ENCODE measurements around the gene TRPM6. TPM values are rescaled to one million over a fixed set of nuclear protein-coding genes. Genes with fewer than 3 reads are reported as not detected.

The TRPM6 gene
- polyA plus RNA-seq, 1 experiment = 0.02 TPM

DNA sequence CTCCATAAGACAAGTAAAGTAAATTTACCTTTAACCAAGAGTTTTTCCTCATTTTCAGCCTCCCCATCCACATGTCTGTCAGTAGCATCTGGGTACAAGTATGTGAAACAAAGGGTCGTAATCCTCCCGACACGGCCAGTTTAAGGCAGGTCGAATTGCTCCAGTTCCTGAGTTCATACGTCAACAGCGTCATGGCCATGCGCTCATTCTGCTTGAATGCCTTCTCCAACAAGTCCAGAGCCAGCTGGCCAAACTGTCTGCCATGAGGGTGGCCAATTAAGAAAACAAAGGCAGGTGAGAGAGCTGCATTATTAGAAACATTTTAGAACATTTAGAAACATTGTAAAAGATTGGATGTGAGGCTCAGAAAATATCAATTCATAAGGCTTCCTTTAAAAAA is 87.5 kb downstream of the TRPM6 start:
- no peak overlapping the region for H3K4me3 ChIP-seq (ENCODE audit: low read depth, low read length)
- TF ChIP-seq, protein P1, sequence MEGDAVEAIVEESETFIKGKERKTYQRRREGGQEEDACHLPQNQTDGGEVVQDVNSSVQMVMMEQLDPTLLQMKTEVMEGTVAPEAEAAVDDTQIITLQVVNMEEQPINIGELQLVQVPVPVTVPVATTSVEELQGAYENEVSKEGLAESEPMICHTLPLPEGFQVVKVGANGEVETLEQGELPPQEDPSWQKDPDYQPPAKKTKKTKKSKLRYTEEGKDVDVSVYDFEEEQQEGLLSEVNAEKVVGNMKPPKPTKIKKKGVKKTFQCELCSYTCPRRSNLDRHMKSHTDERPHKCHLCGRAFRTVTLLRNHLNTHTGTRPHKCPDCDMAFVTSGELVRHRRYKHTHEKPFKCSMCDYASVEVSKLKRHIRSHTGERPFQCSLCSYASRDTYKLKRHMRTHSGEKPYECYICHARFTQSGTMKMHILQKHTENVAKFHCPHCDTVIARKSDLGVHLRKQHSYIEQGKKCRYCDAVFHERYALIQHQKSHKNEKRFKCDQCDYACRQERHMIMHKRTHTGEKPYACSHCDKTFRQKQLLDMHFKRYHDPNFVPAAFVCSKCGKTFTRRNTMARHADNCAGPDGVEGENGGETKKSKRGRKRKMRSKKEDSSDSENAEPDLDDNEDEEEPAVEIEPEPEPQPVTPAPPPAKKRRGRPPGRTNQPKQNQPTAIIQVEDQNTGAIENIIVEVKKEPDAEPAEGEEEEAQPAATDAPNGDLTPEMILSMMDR (IDR thresholded peaks at IDR 0.05; ENCODE audit: insufficient read depth, low read depth, low read length) = no peak
- ChIA-PET POLR2A (no interaction called here), CTCF (interaction anchor here (0.5 kb wide), 1 partner anchor 9 kb away, joined by 3 read pairs; no protein-coding TSS in a partner anchor)
- DNase-seq (ENCODE audit: low read depth) = no peak
- H3K27me3 ChIP-seq (ENCODE audit: control insufficient read depth, insufficient read depth, low read length) = no peaks in the 10 kb centered on the region
- no peaks in the 10 kb centered on the region for H3K36me3 ChIP-seq (ENCODE audit: control insufficient read depth, insufficient read depth, low read length)

DNA sequence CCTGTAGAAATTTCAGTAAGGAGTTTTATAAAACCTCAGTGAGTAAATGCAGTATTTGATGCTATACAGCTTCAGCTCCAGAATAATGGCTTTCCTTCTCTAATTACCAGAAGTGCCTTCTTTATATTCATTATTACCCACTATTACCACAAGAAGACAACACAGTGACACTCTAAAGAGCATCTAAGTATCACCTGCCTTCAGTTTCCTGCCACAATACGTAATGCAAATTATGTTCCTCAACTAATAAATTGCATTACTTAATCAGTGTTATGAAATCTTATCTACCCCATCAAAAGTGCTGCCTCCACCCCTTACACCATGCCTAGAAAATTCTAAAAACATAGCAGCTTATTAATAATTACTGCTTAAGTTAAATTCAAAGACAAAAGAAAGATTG is 91.9 kb downstream of the TRPM6 start:
- H3K36me3 ChIP-seq (ENCODE audit: control insufficient read depth, insufficient read depth, low read length) = no peaks in the 10 kb centered on the region
- TF ChIP-seq, protein P1 (IDR thresholded peaks at IDR 0.05; ENCODE audit: insufficient read depth, low read depth, low read length) = no peak
- ChIA-PET CTCF (no interaction called here), POLR2A (no interaction called here)
- no peak overlapping the region for H3K4me3 ChIP-seq (ENCODE audit: low read depth, low read length)
- DNase-seq (ENCODE audit: low read depth) = no peak
- H3K27me3 ChIP-seq (ENCODE audit: control insufficient read depth, insufficient read depth, low read length) = no peaks in the 10 kb centered on the region

DNA sequence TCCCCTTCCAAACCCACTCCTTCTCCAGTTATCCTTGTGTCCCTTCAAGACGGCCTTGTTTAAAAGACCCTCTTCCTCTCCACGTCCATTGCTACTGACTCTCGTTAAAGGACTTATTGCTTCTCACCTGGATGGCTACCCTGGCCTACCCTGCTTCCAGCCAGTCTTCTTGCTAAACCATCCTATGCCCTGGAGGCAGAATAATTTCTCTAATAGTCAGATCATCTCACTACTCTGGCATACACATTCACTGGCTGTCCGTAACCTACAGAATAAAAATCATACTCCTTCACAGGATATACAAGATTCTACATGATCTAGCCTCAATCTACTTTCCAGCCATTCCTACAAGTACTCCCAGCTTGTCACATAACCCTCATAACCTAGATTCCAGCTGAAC is 92.6 kb downstream of the TRPM6 start:
- ChIA-PET POLR2A (no interaction called here), CTCF (interaction anchor here (0.7 kb wide), 1 partner anchor 21 kb away, joined by 3 read pairs; no protein-coding TSS in a partner anchor)
- no peak for DNase-seq (ENCODE audit: low read depth)
- Histone ChIP-seq H3K4me3 (ENCODE audit: low read depth, low read length) (no peak overlapping the region), H3K36me3 (ENCODE audit: control insufficient read depth, insufficient read depth, low read length) (no peaks in the 10 kb centered on the region), H3K27me3 (ENCODE audit: control insufficient read depth, insufficient read depth, low read length) (no peaks in the 10 kb centered on the region)
- TF ChIP-seq, protein P1 (IDR thresholded peaks at IDR 0.05; ENCODE audit: insufficient read depth, low read depth, low read length) = no peak

DNA sequence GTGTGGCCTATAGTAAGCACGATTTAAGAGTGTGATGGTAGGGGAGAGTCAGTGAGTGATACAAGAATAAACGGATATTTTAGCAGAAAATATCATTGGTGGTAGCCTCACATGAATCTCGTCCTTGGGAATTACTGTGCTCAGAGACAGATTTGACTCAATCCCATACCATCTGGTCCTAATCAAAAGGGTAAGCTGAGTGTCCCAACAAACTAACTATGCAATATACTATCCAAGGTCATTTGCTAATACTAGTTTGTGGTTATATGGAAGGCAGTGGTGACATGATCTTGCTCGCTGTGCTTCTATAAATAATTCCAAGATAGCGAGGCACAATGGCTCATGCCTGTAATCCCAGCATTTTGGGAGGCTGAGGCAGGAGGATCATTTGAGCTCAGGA is 103.2 kb downstream of the TRPM6 start:
- DNase-seq (ENCODE audit: low read depth) = peak; percentile 36
- Histone ChIP-seq H3K27me3 (ENCODE audit: control insufficient read depth, insufficient read depth, low read length) (0 out of 2 replicates have a peak, but pooled peaks cover 1% of the 10 kb centered on the region), H3K4me3 (ENCODE audit: low read depth, low read length) (no peak overlapping the region), H3K36me3 (ENCODE audit: control insufficient read depth, insufficient read depth, low read length) (no peaks in the 10 kb centered on the region)
- ChIA-PET CTCF (interaction anchor here (0.9 to 3.0 kb wide), 4 partner anchors 11 to 168 kb away, joined by 3 to 23 read pairs (median 6); partner anchors contain the start of gene C9orf40), POLR2A (no interaction called here)
- TF ChIP-seq, protein P1 (IDR thresholded peaks at IDR 0.05; ENCODE audit: insufficient read depth, low read depth, low read length) = no peak

DNA sequence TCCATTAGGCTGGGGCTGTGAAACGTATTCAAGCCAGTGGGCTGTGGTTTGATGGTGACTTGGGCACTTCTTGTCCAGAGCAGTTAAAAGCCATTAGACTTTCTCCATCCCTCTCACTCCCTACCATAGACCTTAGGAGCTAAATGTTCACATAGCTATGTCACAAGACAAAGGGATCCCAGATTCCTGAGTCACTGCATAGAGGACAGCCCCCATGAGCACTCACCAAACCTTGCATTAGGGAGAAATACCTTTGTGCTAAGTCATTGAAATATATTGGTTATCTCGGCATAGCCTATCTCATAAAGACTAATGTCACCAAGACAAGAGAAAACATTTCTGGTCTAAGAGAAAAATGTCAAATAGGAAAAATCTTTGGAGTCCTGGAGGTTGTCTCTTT is 104.3 kb downstream of the TRPM6 start:
- H3K4me3 ChIP-seq (ENCODE audit: low read depth, low read length) = no peak overlapping the region
- no peaks in the 10 kb centered on the region for H3K36me3 ChIP-seq (ENCODE audit: control insufficient read depth, insufficient read depth, low read length)
- TF ChIP-seq, protein P1 (IDR thresholded peaks at IDR 0.05; ENCODE audit: insufficient read depth, low read depth, low read length) = no peak
- ChIA-PET CTCF (interaction anchor here (1.4 to 3.0 kb wide), 3 partner anchors 9 to 169 kb away, joined by 3 to 23 read pairs (median 7); partner anchors contain the start of gene C9orf40), POLR2A (no interaction called here)
- peak; percentile 34 for DNase-seq (ENCODE audit: low read depth)
- H3K27me3 ChIP-seq (ENCODE audit: control insufficient read depth, insufficient read depth, low read length) = 0 out of 2 replicates have a peak, but pooled peaks cover under 1% of the 10 kb centered on the region

All from BJ (cell line).